B cell (primary cell): ENCODE data around the gene KANK3.

Experiments
- EZH2 ChIP-seq: IDR thresholded peaks from 2 replicates; pipeline ENCODE4 v1.6.1; 2012; ENCODE audit warnings: borderline replicate concordance, low read depth, mild to moderate bottlenecking, moderate library complexity, low read length; ENCODE audit not compliant: insufficient read depth, poor library complexity, severe bottlenecking
- TF ChIP-seq, protein P1 (sequence below): fragments of 200-600 bp; IDR thresholded peaks from one replicate; pipeline ENCODE4 v1.8.0; 2022; ENCODE audit warnings: antibody characterized with exemption, mild to moderate bottlenecking

DNA sequence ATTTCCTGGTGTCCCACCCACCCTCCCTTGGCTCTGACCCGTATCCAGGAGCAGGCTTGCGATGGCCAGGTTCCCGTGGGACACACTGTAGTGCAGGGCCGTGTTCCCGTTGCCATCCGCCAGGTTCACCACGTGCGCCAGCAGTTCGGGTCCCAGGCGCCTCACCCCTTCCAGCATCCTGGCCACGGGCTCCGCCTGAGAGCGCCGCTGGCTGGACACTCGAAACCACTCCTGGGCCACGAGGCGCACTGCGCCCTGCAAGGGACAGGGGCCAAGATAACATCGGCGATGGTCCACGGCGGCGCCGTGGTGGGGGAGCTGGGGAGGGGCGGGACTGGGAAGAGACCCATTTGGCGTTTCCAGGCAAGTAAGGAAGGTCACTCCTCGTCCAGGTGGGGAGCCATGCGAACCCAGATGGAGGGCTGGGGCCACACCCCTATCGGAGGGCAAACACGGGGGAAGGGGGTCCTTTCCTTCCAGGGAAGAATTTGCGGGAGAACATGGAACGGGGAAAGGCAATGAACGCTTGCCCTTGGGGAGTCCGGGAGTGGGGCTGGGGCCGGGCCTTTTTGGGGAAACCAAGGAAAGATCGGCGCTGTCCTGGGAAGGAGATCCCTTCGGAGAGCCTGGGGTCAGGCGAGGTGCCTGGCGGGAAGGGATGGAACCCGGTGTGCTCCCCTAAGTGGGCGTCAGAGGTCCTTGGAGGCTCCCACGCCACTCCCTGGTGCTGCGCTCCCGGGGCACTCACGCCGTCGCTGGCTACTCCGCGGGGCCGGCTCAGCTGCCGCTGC is 9.9 kb downstream of the KANK3 start:
- TF ChIP-seq, protein P1, sequence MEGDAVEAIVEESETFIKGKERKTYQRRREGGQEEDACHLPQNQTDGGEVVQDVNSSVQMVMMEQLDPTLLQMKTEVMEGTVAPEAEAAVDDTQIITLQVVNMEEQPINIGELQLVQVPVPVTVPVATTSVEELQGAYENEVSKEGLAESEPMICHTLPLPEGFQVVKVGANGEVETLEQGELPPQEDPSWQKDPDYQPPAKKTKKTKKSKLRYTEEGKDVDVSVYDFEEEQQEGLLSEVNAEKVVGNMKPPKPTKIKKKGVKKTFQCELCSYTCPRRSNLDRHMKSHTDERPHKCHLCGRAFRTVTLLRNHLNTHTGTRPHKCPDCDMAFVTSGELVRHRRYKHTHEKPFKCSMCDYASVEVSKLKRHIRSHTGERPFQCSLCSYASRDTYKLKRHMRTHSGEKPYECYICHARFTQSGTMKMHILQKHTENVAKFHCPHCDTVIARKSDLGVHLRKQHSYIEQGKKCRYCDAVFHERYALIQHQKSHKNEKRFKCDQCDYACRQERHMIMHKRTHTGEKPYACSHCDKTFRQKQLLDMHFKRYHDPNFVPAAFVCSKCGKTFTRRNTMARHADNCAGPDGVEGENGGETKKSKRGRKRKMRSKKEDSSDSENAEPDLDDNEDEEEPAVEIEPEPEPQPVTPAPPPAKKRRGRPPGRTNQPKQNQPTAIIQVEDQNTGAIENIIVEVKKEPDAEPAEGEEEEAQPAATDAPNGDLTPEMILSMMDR = no peak
- no peak for TF ChIP-seq EZH2
